ENCODE data around the gene PRKD1.

DNA sequence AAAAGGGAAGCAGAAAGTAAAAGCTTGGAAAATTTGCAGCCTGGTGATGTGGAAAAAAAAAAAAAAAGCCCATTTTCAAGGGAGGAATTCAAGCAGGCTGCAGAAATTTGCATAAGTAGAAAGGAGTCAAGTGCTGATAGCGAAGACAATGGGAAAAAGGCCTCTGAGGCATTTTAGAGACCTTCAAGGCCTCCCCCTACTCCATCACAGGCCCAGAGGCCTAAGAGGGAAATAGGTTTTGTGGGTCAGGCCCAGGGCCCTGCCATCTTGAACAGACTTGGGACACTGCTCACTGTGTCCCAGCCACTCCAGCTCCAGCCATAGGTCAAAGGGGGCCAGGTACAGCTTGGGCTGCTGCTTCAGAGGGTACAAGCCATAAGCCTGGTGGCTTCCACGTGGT lies 13.8 kb upstream of the PRKD1 start:
- no peak for TF ChIP-seq POLR2A (IDR thresholded peaks at IDR 0.05)
- TF ChIP-seq, protein P1, sequence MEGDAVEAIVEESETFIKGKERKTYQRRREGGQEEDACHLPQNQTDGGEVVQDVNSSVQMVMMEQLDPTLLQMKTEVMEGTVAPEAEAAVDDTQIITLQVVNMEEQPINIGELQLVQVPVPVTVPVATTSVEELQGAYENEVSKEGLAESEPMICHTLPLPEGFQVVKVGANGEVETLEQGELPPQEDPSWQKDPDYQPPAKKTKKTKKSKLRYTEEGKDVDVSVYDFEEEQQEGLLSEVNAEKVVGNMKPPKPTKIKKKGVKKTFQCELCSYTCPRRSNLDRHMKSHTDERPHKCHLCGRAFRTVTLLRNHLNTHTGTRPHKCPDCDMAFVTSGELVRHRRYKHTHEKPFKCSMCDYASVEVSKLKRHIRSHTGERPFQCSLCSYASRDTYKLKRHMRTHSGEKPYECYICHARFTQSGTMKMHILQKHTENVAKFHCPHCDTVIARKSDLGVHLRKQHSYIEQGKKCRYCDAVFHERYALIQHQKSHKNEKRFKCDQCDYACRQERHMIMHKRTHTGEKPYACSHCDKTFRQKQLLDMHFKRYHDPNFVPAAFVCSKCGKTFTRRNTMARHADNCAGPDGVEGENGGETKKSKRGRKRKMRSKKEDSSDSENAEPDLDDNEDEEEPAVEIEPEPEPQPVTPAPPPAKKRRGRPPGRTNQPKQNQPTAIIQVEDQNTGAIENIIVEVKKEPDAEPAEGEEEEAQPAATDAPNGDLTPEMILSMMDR (IDR thresholded peaks at IDR 0.05) = no peak

All from tibial nerve (tissue), 3 donors.